GM23248 (cell line): ENCODE results near the gene EVI2A. TPM values are rescaled to one million over a fixed set of nuclear protein-coding genes. Genes with fewer than 3 reads are reported as not detected.

Experiments used
- DNase-seq: peaks from one replicate; pipeline ENCODE4 v3.0.0-alpha.2; 2015
- H2AFZ ChIP-seq: fragments of 200-600 bp; sonication (generic); 2 replicates; pipeline ENCODE4 v1.6.1; 2016; ENCODE audit warnings: antibody characterized with exemption
- H3F3A ChIP-seq: fragments of 200-600 bp; sonication (generic); 2 replicates; pipeline ENCODE4 v1.6.1; 2016; ENCODE audit warnings: mild to moderate bottlenecking, antibody characterized with exemption, mixed run types; ENCODE audit not compliant: insufficient read depth
- H3K27ac ChIP-seq: fragments of 200-600 bp; sonication (generic); 2 replicates; pipeline ENCODE4 v1.5.1; 2016; ENCODE audit warnings: mild to moderate bottlenecking
- H3K27me3 ChIP-seq: fragments of 200-600 bp; sonication (generic); replicated peaks from 2 replicates; pipeline ENCODE4 v1.6.1; 2016; ENCODE audit warnings: mild to moderate bottlenecking; ENCODE audit not compliant: insufficient read depth
- H3K36me3 ChIP-seq: fragments of 200-600 bp; sonication (generic); 2 replicates; pipeline ENCODE4 v1.6.1; 2016; ENCODE audit warnings: low read depth, mild to moderate bottlenecking
- H3K4me1 ChIP-seq: fragments of 200-600 bp; sonication (generic); 2 replicates; pipeline ENCODE4 v1.6.1; 2016; ENCODE audit warnings: mild to moderate bottlenecking; ENCODE audit not compliant: insufficient read depth
- H3K4me2 ChIP-seq: fragments of 200-600 bp; sonication (generic); one replicate; pipeline ENCODE4 v1.6.1; 2016; ENCODE audit warnings: mild to moderate bottlenecking; ENCODE audit not compliant: unreplicated experiment
- H3K4me3 ChIP-seq: fragments of 200-600 bp; sonication (generic); 2 replicates; pipeline ENCODE4 v1.5.1; 2016; ENCODE audit warnings: mild to moderate bottlenecking
- H3K79me2 ChIP-seq: fragments of 200-600 bp; sonication (generic); 2 replicates; pipeline ENCODE4 v1.6.1; 2016; ENCODE audit warnings: mild to moderate bottlenecking; ENCODE audit not compliant: insufficient read depth
- H3K9ac ChIP-seq: fragments of 200-600 bp; sonication (generic); 2 replicates; pipeline ENCODE4 v1.6.1; 2016; ENCODE audit warnings: mild to moderate bottlenecking
- H3K9me2 ChIP-seq: fragments of 200-600 bp; sonication (generic); 2 replicates; pipeline ENCODE4 v1.6.1; 2016; ENCODE audit warnings: mixed run types, mild to moderate bottlenecking, moderate library complexity; ENCODE audit not compliant: insufficient read depth
- H3K9me3 ChIP-seq: fragments of 200-600 bp; sonication (generic); one replicate; pipeline ENCODE4 v1.6.1; 2017; ENCODE audit warnings: low read depth
- H4K20me1 ChIP-seq: fragments of 200-600 bp; sonication (generic); 2 replicates; pipeline ENCODE4 v1.6.0; 2016; ENCODE audit not compliant: insufficient read depth
- EZH2 ChIP-seq: fragments of 200-600 bp; sonication (generic); IDR thresholded peaks from 2 replicates; pipeline ENCODE4 v1.6.1; 2018; ENCODE audit warnings: antibody characterized with exemption, mild to moderate bottlenecking; ENCODE audit not compliant: insufficient read depth, poor library complexity, severe bottlenecking
- EZH2phosphoT487 ChIP-seq: fragments of 200-600 bp; sonication (generic); IDR thresholded peaks from 2 replicates; pipeline ENCODE4 v1.6.1; 2018; ENCODE audit warnings: antibody characterized with exemption, moderate library complexity, mild to moderate bottlenecking, low read depth; ENCODE audit not compliant: insufficient read depth
- WGBS, 2 experiments: methylation state at CpG; one replicate each; pipeline ENCODE4 v1.1.6; 2015 to 2017; ENCODE audit warnings: low lambda C conversion rate in 2 of 2, low coverage in 1 of 2; ENCODE audit errors: missing lambda C conversion rate in 2 of 2; 5-methylcytosine and 5-hydroxymethylcytosine counted together
- in situ Hi-C: fragments of 300-500 bp; cut with MboI; formaldehyde crosslinking; loops from 2 replicates; pipeline ENCODE4 v1.15.0; 2020
- polyA plus RNA-seq: library from polyadenylated mRNA; unstranded; fragments of >200 nt; fragmentation: Nextera tagmentation; extraction: Ambion mirVana; gene quantifications from 2 replicates; pipeline ENCODE4 v1.2.1, GENCODE V29; 2016
- total RNA-seq: library from RNA; depleted of rRNA; stranded (reverse); fragments of >200 nt; shearing (Covaris generic); gene quantifications from 2 replicates; pipeline ENCODE4 v1.2.3, GENCODE V29; 2014

EVI2A gene
- total and polyA plus RNA-seq, 2 experiments from 2014 or later = 0.40 to 0.86 TPM

GRCh38 chr17:31296142-31296541 lies 25.3 kb downstream of the EVI2A start:
- WGBS, 2 experiments = 81 to 83% methylated on average over 2 of the region's 2 CpGs
- Histone ChIP-seq H3K36me3 (peaks cover 7% of the 10 kb centered on the region; the same call in 1 of the 2 replicates), H3K27me3 (no peaks in the 10 kb centered on the region), H3K79me2 (no peaks in the 10 kb centered on the region), H3F3A (no peaks in the 10 kb centered on the region), H3K4me1 (no peaks in the 10 kb centered on the region), H3K9ac (no peak overlapping the region), H3K4me3 (no peak overlapping the region), H2AFZ (no peak overlapping the region), H3K9me3 (no peaks in the 10 kb centered on the region), H3K9me2 (no peaks in the 10 kb centered on the region; the same call in 1 of the 2 replicates), H4K20me1 (no peaks in the 10 kb centered on the region), H3K4me2 (no peak overlapping the region), H3K27ac (no peak overlapping the region)
- TF ChIP-seq EZH2 (no peak), EZH2phosphoT487 (no peak)
- in situ Hi-C loops = no loop called here
- DNase-seq = no peak

- H3F3A ChIP-seq = no peaks in the 10 kb centered on the region
- H2AFZ ChIP-seq = no peak overlapping the region
- no peaks in the 10 kb centered on the region for H3K79me2 ChIP-seq
- DNase-seq = no peak
- H3K4me2 ChIP-seq = no peak overlapping the region
- in situ Hi-C loops = no loop called here
- TF ChIP-seq EZH2 = no peak
- no peak for TF ChIP-seq EZH2phosphoT487
- WGBS, 2 experiments = 91 to 97% methylated on average over 1 of the region's 1 CpG
- H3K27ac ChIP-seq = no peak overlapping the region
- peaks cover 7% of the 10 kb centered on the region; the same call in 1 of the 2 replicates for H3K36me3 ChIP-seq
- no peaks in the 10 kb centered on the region for H3K27me3 ChIP-seq
- H3K9ac ChIP-seq = no peak overlapping the region
- no peaks in the 10 kb centered on the region for H3K4me1 ChIP-seq
- H4K20me1 ChIP-seq = no peaks in the 10 kb centered on the region
- H3K9me2 ChIP-seq = no peaks in the 10 kb centered on the region; the same call in 1 of the 2 replicates
- no peak overlapping the region for H3K4me3 ChIP-seq
- H3K9me3 ChIP-seq = no peaks in the 10 kb centered on the region
Observed at GRCh38 chr17:31295489-31295871, 25.9 kb downstream of the EVI2A start.

GRCh38 chr17:31294820-31295488 lies 26.5 kb downstream of the EVI2A start:
- Histone ChIP-seq H3K9ac (no peak overlapping the region), H3K9me3 (no peaks in the 10 kb centered on the region), H4K20me1 (no peaks in the 10 kb centered on the region), H3F3A (no peaks in the 10 kb centered on the region), H3K4me3 (no peak overlapping the region), H3K79me2 (no peaks in the 10 kb centered on the region), H3K36me3 (peaks cover 7% of the 10 kb centered on the region; the same call in 1 of the 2 replicates), H3K9me2 (no peaks in the 10 kb centered on the region), H3K27me3 (no peaks in the 10 kb centered on the region), H3K4me2 (no peak overlapping the region), H3K4me1 (no peaks in the 10 kb centered on the region), H3K27ac (no peak overlapping the region), H2AFZ (no peak overlapping the region)
- DNase-seq = no peak
- in situ Hi-C loops = no loop called here
- 86 to 88% methylated on average over 3 of the region's 3 CpGs for WGBS, 2 experiments
- TF ChIP-seq EZH2phosphoT487 (no peak), EZH2 (no peak)

- no peak for DNase-seq
- no peaks in the 10 kb centered on the region for H3K4me1 ChIP-seq
- no peaks in the 10 kb centered on the region for H4K20me1 ChIP-seq
- no peak overlapping the region for H3K9ac ChIP-seq
- H3K9me3 ChIP-seq = no peaks in the 10 kb centered on the region
- no peaks in the 10 kb centered on the region for H3K27me3 ChIP-seq
- H3K9me2 ChIP-seq = no peaks in the 10 kb centered on the region
- no peaks in the 10 kb centered on the region for H3F3A ChIP-seq
- WGBS, 2 experiments = 96 to 100% methylated on average over 3 of the region's 3 CpGs
- in situ Hi-C loops = no loop called here
- H3K36me3 ChIP-seq = peaks cover 7% of the 10 kb centered on the region; the same call in 1 of the 2 replicates
- TF ChIP-seq EZH2phosphoT487 = no peak
- H2AFZ ChIP-seq = no peak overlapping the region
- H3K4me3 ChIP-seq = no peak overlapping the region
- no peak overlapping the region for H3K27ac ChIP-seq
- no peak overlapping the region for H3K4me2 ChIP-seq
- no peaks in the 10 kb centered on the region for H3K79me2 ChIP-seq
Observed at GRCh38 chr17:31294231-31294630, 27.2 kb downstream of the EVI2A start.

- H3K4me3 ChIP-seq = no peak overlapping the region
- WGBS, 2 experiments = 78 to 83% methylated on average over 2 of the region's 2 CpGs
- no peak overlapping the region for H3K4me2 ChIP-seq
- no peaks in the 10 kb centered on the region for H3K4me1 ChIP-seq
- no peaks in the 10 kb centered on the region for H3K79me2 ChIP-seq
- TF ChIP-seq EZH2phosphoT487 = no peak
- no peak for TF ChIP-seq EZH2
- H3K27ac ChIP-seq = no peak overlapping the region
- no peak overlapping the region for H3K9ac ChIP-seq
- no peaks in the 10 kb centered on the region for H3K9me3 ChIP-seq
- H3F3A ChIP-seq = no peaks in the 10 kb centered on the region
- no peaks in the 10 kb centered on the region for H3K9me2 ChIP-seq
- no peaks in the 10 kb centered on the region for H3K27me3 ChIP-seq
- H3K36me3 ChIP-seq = peaks cover 7% of the 10 kb centered on the region; the same call in 1 of the 2 replicates
- no peaks in the 10 kb centered on the region for H4K20me1 ChIP-seq
- peak; percentile 14 for DNase-seq
- in situ Hi-C loops = no loop called here
- H2AFZ ChIP-seq = no peak overlapping the region
Observed at GRCh38 chr17:31293581-31293980, 27.8 kb downstream of the EVI2A start.
